SU-DHL-6 (cell line): Measurements from ENCODE around the gene AMH.

Source experiments
- EZH2phosphoT487 ChIP-seq: fragments of 200-600 bp; sonication (generic), shearing (Covaris generic); conservative IDR thresholded peaks from 2 replicates; pipeline ENCODE4 v1.6.1; 2018; ENCODE audit warnings: mild to moderate bottlenecking, antibody characterized with exemption, low read length, moderate library complexity, mixed read lengths
- TF ChIP-seq, protein P1 (sequence below): fragments of 200-600 bp; sonication (generic); IDR thresholded peaks from one replicate; pipeline ENCODE4 v1.5.1; 2017; ENCODE audit warnings: antibody characterized with exemption, mild to moderate bottlenecking, low read length, moderate library complexity; ENCODE audit not compliant: insufficient read depth, poor library complexity, severe bottlenecking

DNA sequence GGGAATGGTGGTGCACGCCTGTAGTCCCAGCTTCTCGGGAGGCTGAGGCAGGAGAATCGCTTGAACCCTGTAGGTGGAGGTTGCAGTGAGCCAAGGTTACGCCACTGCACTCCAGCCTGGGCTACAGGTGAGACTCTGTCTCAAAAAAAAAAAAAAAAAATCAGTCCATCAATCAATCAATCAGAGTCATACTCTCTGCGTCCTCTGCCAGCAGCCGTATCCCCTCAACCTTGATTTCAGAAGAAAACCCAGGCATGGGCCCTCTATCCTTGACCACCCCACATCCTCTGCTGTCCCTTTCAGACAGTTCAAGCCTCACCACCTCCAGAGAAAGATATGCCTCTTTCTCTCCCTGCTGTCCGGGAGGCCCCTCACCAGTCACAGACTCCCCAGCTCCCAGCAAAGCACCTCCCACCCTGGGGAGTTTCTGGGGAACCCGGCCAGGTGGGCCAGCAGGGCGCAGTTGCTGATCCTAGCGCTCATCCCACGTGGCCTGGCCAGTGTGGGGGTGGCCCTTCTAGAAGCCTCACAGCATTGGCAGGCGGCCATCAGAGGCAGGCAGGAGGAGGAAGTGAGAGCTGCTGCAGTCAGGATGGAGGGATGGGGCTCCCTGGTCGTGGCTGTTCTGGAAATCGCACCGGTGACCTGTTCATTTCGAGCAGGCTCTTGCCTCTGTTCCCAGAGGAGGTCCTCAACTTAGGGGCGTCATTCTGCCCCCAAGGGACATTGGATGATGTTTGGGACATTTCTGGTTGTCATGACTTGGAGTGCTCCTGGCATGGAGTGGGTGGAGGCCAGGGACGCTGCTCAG is 17.3 kb downstream of the AMH start:
- no peak for TF ChIP-seq EZH2phosphoT487
- TF ChIP-seq, protein P1, sequence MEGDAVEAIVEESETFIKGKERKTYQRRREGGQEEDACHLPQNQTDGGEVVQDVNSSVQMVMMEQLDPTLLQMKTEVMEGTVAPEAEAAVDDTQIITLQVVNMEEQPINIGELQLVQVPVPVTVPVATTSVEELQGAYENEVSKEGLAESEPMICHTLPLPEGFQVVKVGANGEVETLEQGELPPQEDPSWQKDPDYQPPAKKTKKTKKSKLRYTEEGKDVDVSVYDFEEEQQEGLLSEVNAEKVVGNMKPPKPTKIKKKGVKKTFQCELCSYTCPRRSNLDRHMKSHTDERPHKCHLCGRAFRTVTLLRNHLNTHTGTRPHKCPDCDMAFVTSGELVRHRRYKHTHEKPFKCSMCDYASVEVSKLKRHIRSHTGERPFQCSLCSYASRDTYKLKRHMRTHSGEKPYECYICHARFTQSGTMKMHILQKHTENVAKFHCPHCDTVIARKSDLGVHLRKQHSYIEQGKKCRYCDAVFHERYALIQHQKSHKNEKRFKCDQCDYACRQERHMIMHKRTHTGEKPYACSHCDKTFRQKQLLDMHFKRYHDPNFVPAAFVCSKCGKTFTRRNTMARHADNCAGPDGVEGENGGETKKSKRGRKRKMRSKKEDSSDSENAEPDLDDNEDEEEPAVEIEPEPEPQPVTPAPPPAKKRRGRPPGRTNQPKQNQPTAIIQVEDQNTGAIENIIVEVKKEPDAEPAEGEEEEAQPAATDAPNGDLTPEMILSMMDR: no peak
